IMR-90 (cell line): Measurements from ENCODE around the gene LRRC37A3.
"Not testable (repeated sequence)": the region's sequence is repeated elsewhere in the genome, so short reads cannot be mapped to it uniquely, and the experiment has no call there.

ENCODE experiments used
- MAZ ChIP-seq: IDR thresholded peaks from 2 replicates; pipeline ENCODE4 v1.6.1; 2012; ENCODE audit warnings: low read depth, mild to moderate bottlenecking, low read length, improper control_type of control experiment, moderate library complexity, borderline replicate concordance
- TF ChIP-seq, protein P1 (sequence below): conservative IDR thresholded peaks from 2 replicates; pipeline ENCODE4 v1.5.1; 2012; ENCODE audit warnings: mild to moderate bottlenecking, low read depth, low read length, improper control_type of control experiment

DNA sequence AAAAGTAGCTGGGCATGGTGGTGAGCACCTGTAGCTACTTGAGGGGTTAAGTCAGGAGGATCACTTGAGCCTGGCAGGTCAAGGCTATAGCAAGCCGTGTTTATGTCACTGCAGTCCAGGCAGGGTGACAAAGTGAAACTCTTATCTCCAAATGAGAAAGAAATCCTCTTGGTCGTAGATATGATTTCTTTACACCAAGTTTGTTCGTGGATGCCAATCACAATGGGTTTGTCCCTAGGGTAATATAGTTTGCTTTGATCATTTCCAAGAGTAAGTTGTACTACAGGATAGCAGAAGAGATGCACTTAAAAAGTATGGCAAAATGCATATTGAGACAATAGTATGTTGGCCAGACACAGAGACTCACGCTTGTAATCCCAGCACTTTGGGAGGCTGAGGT lies 6.0 kb upstream of the LRRC37A3 start:
- TF ChIP-seq, protein P1, sequence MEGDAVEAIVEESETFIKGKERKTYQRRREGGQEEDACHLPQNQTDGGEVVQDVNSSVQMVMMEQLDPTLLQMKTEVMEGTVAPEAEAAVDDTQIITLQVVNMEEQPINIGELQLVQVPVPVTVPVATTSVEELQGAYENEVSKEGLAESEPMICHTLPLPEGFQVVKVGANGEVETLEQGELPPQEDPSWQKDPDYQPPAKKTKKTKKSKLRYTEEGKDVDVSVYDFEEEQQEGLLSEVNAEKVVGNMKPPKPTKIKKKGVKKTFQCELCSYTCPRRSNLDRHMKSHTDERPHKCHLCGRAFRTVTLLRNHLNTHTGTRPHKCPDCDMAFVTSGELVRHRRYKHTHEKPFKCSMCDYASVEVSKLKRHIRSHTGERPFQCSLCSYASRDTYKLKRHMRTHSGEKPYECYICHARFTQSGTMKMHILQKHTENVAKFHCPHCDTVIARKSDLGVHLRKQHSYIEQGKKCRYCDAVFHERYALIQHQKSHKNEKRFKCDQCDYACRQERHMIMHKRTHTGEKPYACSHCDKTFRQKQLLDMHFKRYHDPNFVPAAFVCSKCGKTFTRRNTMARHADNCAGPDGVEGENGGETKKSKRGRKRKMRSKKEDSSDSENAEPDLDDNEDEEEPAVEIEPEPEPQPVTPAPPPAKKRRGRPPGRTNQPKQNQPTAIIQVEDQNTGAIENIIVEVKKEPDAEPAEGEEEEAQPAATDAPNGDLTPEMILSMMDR: not testable (repeated sequence)
- TF ChIP-seq MAZ: not testable (repeated sequence)
